HG03432 (cell line): ENCODE measurements around the gene PLEKHG2.

Source experiments
- ATAC-seq: cut with Tn5 transposase; IDR thresholded peaks from one replicate; pipeline ENCODE4 v1.9.1; 2021; ENCODE audit warnings: mild to moderate bottlenecking, moderate library complexity; ENCODE audit not compliant: unreplicated experiment

PLEKHG2 gene

GRCh38 chr19:39403331-39404312, 8.8 kb upstream of the PLEKHG2 start:
- ATAC-seq = peak; percentile 27

GRCh38 chr19:39405261-39405957, 7.1 kb upstream of the PLEKHG2 start:
- ATAC-seq = no peak

- ATAC-seq = no peak
Measured at GRCh38 chr19:39405958-39406655, 6.4 kb upstream of the PLEKHG2 start.

GRCh38 chr19:39406656-39407409, 5.6 kb upstream of the PLEKHG2 start, which contains the start of gene ZFP36:
Gene ZFP36, plus strand, starts transcription at chr19:39406847. Its CDS starts 58 bp downstream, at chr19:39406905.
- ATAC-seq = peak; percentile 24

GRCh38 chr19:39407410-39407659, 5.1 kb upstream of the PLEKHG2 start:
- no peak for ATAC-seq

GRCh38 chr19:39407660-39408391, 4.6 kb upstream of the PLEKHG2 start:
- ATAC-seq = no peak

- ATAC-seq = no peak
Measured at GRCh38 chr19:39408392-39409207, 3.9 kb upstream of the PLEKHG2 start.

- ATAC-seq = no peak
Measured at GRCh38 chr19:39409208-39410016, 3.1 kb upstream of the PLEKHG2 start.

- ATAC-seq = peak; percentile 12
Measured at GRCh38 chr19:39410017-39410830, 2.2 kb upstream of the PLEKHG2 start.

GRCh38 chr19:39410831-39411080, 1.7 kb upstream of the PLEKHG2 start:
- no peak for ATAC-seq

GRCh38 chr19:39411081-39411831, 1.2 kb upstream of the PLEKHG2 start:
- no peak for ATAC-seq

- peak; percentile 25 for ATAC-seq
Measured at GRCh38 chr19:39411832-39412099, 703 bp upstream of the PLEKHG2 start.

GRCh38 chr19:39412867-39413271, 400 bp downstream of the PLEKHG2 start:
- ATAC-seq = no peak

- no peak for ATAC-seq
Measured at GRCh38 chr19:39413272-39413910, 922 bp downstream of the PLEKHG2 start.

- ATAC-seq = no peak
Measured at GRCh38 chr19:39413911-39414608, 1.6 kb downstream of the PLEKHG2 start.
